Ishikawa (cell line): ENCODE results near the gene IL1RN.

Experiments
- CREB1 ChIP-seq: IDR thresholded peaks from 2 replicates; pipeline ENCODE4 v1.6.1; 2012; ENCODE audit warnings: low read depth
- EGR1 ChIP-seq: IDR thresholded peaks from 2 replicates; pipeline ENCODE4 v1.6.1; 2012
- EP300 ChIP-seq: IDR thresholded peaks from 2 replicates; pipeline ENCODE4 v1.6.1; 2012; ENCODE audit warnings: borderline replicate concordance
- FOXM1 ChIP-seq: IDR thresholded peaks from 2 replicates; pipeline ENCODE4 v1.6.1; 2012; ENCODE audit warnings: low read depth, borderline replicate concordance
- MAX ChIP-seq: IDR thresholded peaks from 2 replicates; pipeline ENCODE4 v1.6.1; 2012
- NFIC ChIP-seq: IDR thresholded peaks from 2 replicates; pipeline ENCODE4 v1.6.1; 2012
- RAD21 ChIP-seq: IDR thresholded peaks from 2 replicates; pipeline ENCODE4 v1.6.1; 2012; ENCODE audit warnings: low read depth
- REST ChIP-seq: IDR thresholded peaks from 2 replicates; pipeline ENCODE4 v1.6.1; 2012; ENCODE audit warnings: low read depth, mild to moderate bottlenecking
- TAF1 ChIP-seq: IDR thresholded peaks from 2 replicates; pipeline ENCODE4 v1.6.1; 2012; ENCODE audit warnings: low read depth, mild to moderate bottlenecking
- TCF12 ChIP-seq: IDR thresholded peaks from 2 replicates; pipeline ENCODE4 v1.6.1; 2012; ENCODE audit warnings: low read depth
- TEAD4 ChIP-seq: IDR thresholded peaks from 2 replicates; pipeline ENCODE4 v1.6.1; 2012
- USF1 ChIP-seq: IDR thresholded peaks from 2 replicates; pipeline ENCODE4 v1.6.1; 2012
- YY1 ChIP-seq: IDR thresholded peaks from 2 replicates; pipeline ENCODE4 v1.6.1; 2012; ENCODE audit warnings: low read depth
- ZBTB7A ChIP-seq: IDR thresholded peaks from 2 replicates; pipeline ENCODE4 v1.6.1; 2012; ENCODE audit warnings: low read depth

IL1RN gene

GRCh38 chr2:113127646-113128570 lies 510 bp downstream of the IL1RN start:
- no peak for TF ChIP-seq TCF12
- no peak for TF ChIP-seq NFIC
- no peak for TF ChIP-seq CREB1
- no peak for TF ChIP-seq MAX
- TF ChIP-seq TEAD4, result no peak
- TF ChIP-seq EP300, result no peak

GRCh38 chr2:113129519-113130078 lies 2.2 kb downstream of the IL1RN start:
- TF ChIP-seq USF1 (no peak), TEAD4 (no peak), YY1 (no peak), TAF1 (no peak), REST (no peak), RAD21 (no peak), FOXM1 (no peak), MAX (no peak), NFIC (no peak), EP300 (no peak), TCF12 (no peak), EGR1 (no peak)

GRCh38 chr2:113131352-113132185 lies 4.2 kb downstream of the IL1RN start:
- no peak for TF ChIP-seq FOXM1
- no peak for TF ChIP-seq CREB1
- TF ChIP-seq EP300, result no peak
- TF ChIP-seq TCF12, result no peak
- no peak for TF ChIP-seq TEAD4
- no peak for TF ChIP-seq REST
- no peak for TF ChIP-seq ZBTB7A
- TF ChIP-seq EGR1, result no peak
- TF ChIP-seq NFIC, result no peak

- TF ChIP-seq CREB1 (no peak), ZBTB7A (no peak)
Observed at GRCh38 chr2:113132414-113133021, 5.1 kb downstream of the IL1RN start.

GRCh38 chr2:113133704-113134598 lies 6.6 kb downstream of the IL1RN start:
- TF ChIP-seq EGR1 (no peak), MAX (no peak), FOXM1 (no peak), NFIC (no peak)
